A673 (cell line): ENCODE data around the gene MYPN. TPM values are rescaled to one million over a fixed set of nuclear protein-coding genes. Genes with fewer than 3 reads are reported as not detected.

Source experiments
- BruUV-seq: library from RNA; stranded (reverse); fragments of 400-500 nt; replicated peaks from 2 replicates; lab custom pipeline; 2021; lab: Mats Ljungman, UMichigan
- CTCF ChIA-PET: fragments of 300-600 bp; sonication (Branson Sonifier 250); formaldehyde crosslinking; loops from one replicate; lab custom pipeline; 2022; ENCODE audit warnings: antibody characterized with exemption; lab: Charles Lee
- POLR2A ChIA-PET: fragments of 300-600 bp; sonication (Branson Sonifier 250); formaldehyde crosslinking; loops from one replicate; lab custom pipeline; 2022; ENCODE audit warnings: antibody characterized with exemption; ENCODE audit not compliant: low non-redundant PET; lab: Charles Lee
- DNase-seq: peaks from one replicate; pipeline ENCODE4 v3.0.0-alpha.2; 2015; ENCODE audit warnings: low spot score
- H3K27ac ChIP-seq: fragments of 200-600 bp; sonication (generic); 2 replicates; pipeline ENCODE4 v1.5.1; 2016; ENCODE audit warnings: mixed run types, low read depth, mild to moderate bottlenecking, mixed read lengths, antibody characterized with exemption, low read length; ENCODE audit not compliant: poor library complexity, severe bottlenecking
- H3K27me3 ChIP-seq: fragments of 200-600 bp; sonication (generic); replicated peaks from 2 replicates; pipeline ENCODE4 v1.6.1; 2017; ENCODE audit warnings: mixed run types, low read depth, mild to moderate bottlenecking, mixed read lengths, antibody characterized with exemption, low read length; ENCODE audit not compliant: insufficient read depth, poor library complexity
- H3K36me3 ChIP-seq: fragments of 200-600 bp; sonication (generic); 2 replicates; pipeline ENCODE4 v1.6.1; 2016; ENCODE audit warnings: mixed run types, mild to moderate bottlenecking, mixed read lengths, antibody characterized with exemption, low read length; ENCODE audit not compliant: insufficient read depth, poor library complexity, severe bottlenecking
- H3K4me1 ChIP-seq: fragments of 200-600 bp; sonication (generic); 2 replicates; pipeline ENCODE4 v1.6.1; 2017; ENCODE audit warnings: mixed run types, mild to moderate bottlenecking, mixed read lengths, antibody characterized with exemption, low read length; ENCODE audit not compliant: insufficient read depth, poor library complexity, severe bottlenecking
- H3K4me3 ChIP-seq: fragments of 200-600 bp; sonication (generic); 2 replicates; pipeline ENCODE4 v1.5.1; 2016; ENCODE audit warnings: low read depth, mixed run types, mild to moderate bottlenecking, mixed read lengths, low read length; ENCODE audit not compliant: poor library complexity, severe bottlenecking
- H3K9me3 ChIP-seq: fragments of 200-600 bp; sonication (generic); 2 replicates; pipeline ENCODE4 v1.6.1; 2016; ENCODE audit warnings: mixed run types, low read depth, mild to moderate bottlenecking, mixed read lengths, antibody characterized with exemption, low read length; ENCODE audit not compliant: poor library complexity, severe bottlenecking
- CTCF ChIP-seq: fragments of 300-800, 200-600 bp; sonication (generic); conservative IDR thresholded peaks from 2 replicates; pipeline ENCODE4 v1.5.1; 2017; ENCODE audit warnings: low read depth, mild to moderate bottlenecking, antibody characterized with exemption, low read length, moderate library complexity, mixed read lengths
- EZH2 ChIP-seq: fragments of 200-600 bp; sonication (generic); IDR thresholded peaks from 2 replicates; pipeline ENCODE4 v1.6.1; 2017; ENCODE audit warnings: borderline replicate concordance, low read depth, mild to moderate bottlenecking, mixed read lengths, antibody characterized with exemption, low read length; ENCODE audit not compliant: poor library complexity, severe bottlenecking
- intact Hi-C: fragments of 100-400 bp; cut with micrococcal nuclease; formaldehyde crosslinking; loops from one replicate; pipeline ENCODE4 v1.10.0; 2022; ENCODE audit not compliant: unreplicated experiment
- total RNA-seq: library from RNA; stranded (reverse); gene quantifications from 2 replicates; pipeline ENCODE4 v1.2.3, GENCODE V29; 2021

Gene MYPN
- total RNA-seq, 1 experiment from 2014 or later = 1.7 TPM

GRCh38 chr10:68231106-68231816 lies 122.0 kb downstream of the MYPN start:
- Histone ChIP-seq H3K27ac (no peak overlapping the region), H3K36me3 (no peaks in the 10 kb centered on the region), H3K9me3 (no peaks in the 10 kb centered on the region), H3K4me1 (no peaks in the 10 kb centered on the region), H3K27me3 (peaks cover 6% of the 10 kb centered on the region), H3K4me3 (peak overlapping the region; percentile 47)
- TF ChIP-seq EZH2 (no peak), CTCF (0 out of 2 replicates have a peak, but pooled peaks have one; percentile 30)
- POLR2A ChIA-PET = no interaction called here
- intact Hi-C loops = loop anchor here (5.0 kb wide), 1 partner anchor 66 kb away; no protein-coding TSS in a partner anchor
- peak; percentile 79 for DNase-seq
- no TSS peak for BruUV-seq
- CTCF ChIA-PET = no interaction called here

- ChIA-PET CTCF (interaction anchor here (0.5 kb wide), 1 partner anchor 117 kb away, joined by 4 read pairs; no protein-coding TSS in a partner anchor), POLR2A (no interaction called here)
- Histone ChIP-seq H3K27me3 (peaks cover 6% of the 10 kb centered on the region), H3K36me3 (no peaks in the 10 kb centered on the region), H3K4me1 (no peaks in the 10 kb centered on the region), H3K27ac (no peak within 1 kb of the TSS), H3K4me3 (peak within 1 kb of the TSS; percentile 47), H3K9me3 (no peaks in the 10 kb centered on the region)
- DNase-seq = no peak
- no TSS peak for BruUV-seq
- intact Hi-C loops = loop anchor here (5.0 kb wide), 1 partner anchor 65 kb away; no protein-coding TSS in a partner anchor
- TF ChIP-seq CTCF = no peak
Measured at GRCh38 chr10:68231817-68232251, 122.5 kb downstream of the MYPN start, which contains the start of gene ATOH7. Gene ATOH7, minus strand, starts transcription at chr10:68232113. Its CDS starts 436 bp downstream, at chr10:68231677.

GRCh38 chr10:68233046-68233445 lies 123.8 kb downstream of the MYPN start:
- Histone ChIP-seq H3K27ac (no peak overlapping the region), H3K27me3 (peaks cover 4% of the 10 kb centered on the region), H3K36me3 (no peaks in the 10 kb centered on the region), H3K4me3 (no peak overlapping the region), H3K4me1 (no peaks in the 10 kb centered on the region), H3K9me3 (no peaks in the 10 kb centered on the region)
- no peak for DNase-seq
- ChIA-PET POLR2A (no interaction called here), CTCF (no interaction called here)
- intact Hi-C loops = loop anchor here (5.0 kb wide), 1 partner anchor 64 kb away; no protein-coding TSS in a partner anchor
- no peak for TF ChIP-seq CTCF
- TF ChIP-seq EZH2 = no peak
- BruUV-seq = no TSS peak
